HepG2 (cell line): Measurements from ENCODE around the gene PDK1. TPM values are rescaled to one million over a fixed set of nuclear protein-coding genes. Genes with fewer than 3 reads are reported as not detected.

Source experiments
- GPN1 ChIP-seq: sonication (generic); formaldehyde crosslinking; IDR thresholded peaks from 2 replicates; pipeline ENCODE4 v1.5.1; 2020; ENCODE audit warnings: missing genetic modification reagents, borderline replicate concordance
- KAT8 ChIP-seq: IDR thresholded peaks from 2 replicates; pipeline ENCODE4 v1.6.1; 2016; ENCODE audit warnings: missing genetic modification reagents, missing compliant biosample characterization
- KDM1A ChIP-seq: IDR thresholded peaks from 2 replicates; pipeline ENCODE4 v1.6.1; 2016; ENCODE audit warnings: missing compliant biosample characterization
- MAFF ChIP-seq: IDR thresholded peaks from 2 replicates; pipeline ENCODE4 v1.6.1; 2011; ENCODE audit warnings: low read depth, low read length, improper control_type of control experiment
- MATR3 ChIP-seq: sonication (generic); formaldehyde crosslinking; IDR thresholded peaks from 2 replicates; pipeline ENCODE4 v1.4.0; 2020; ENCODE audit warnings: missing genetic modification reagents
- MBNL3 ChIP-seq: fragments of 250-450 bp; sonication (Bioruptor Pico); conservative IDR thresholded peaks from 2 replicates; pipeline ENCODE4 v1.8.0; 2022; ENCODE audit warnings: mild to moderate bottlenecking, inconsistent platforms
- PRPF4 ChIP-seq: fragments of 200-400 bp; formaldehyde crosslinking; IDR thresholded peaks from 2 replicates; pipeline ENCODE4 v1.6.1; 2016; ENCODE audit warnings: low read length, low read depth; ENCODE audit not compliant: poor library complexity, severe bottlenecking
- SMAD9 ChIP-seq: sonication (generic); formaldehyde crosslinking; IDR thresholded peaks from 2 replicates; pipeline ENCODE4 v1.5.1; 2020; ENCODE audit warnings: mild to moderate bottlenecking, missing genetic modification reagents
- TBX3 ChIP-seq: fragments of 450-650 bp; IDR thresholded peaks from 2 replicates; pipeline ENCODE4 v1.6.1; 2017; ENCODE audit warnings: antibody characterized with exemption, mild to moderate bottlenecking, inconsistent platforms, borderline replicate concordance
- TP53 ChIP-seq: sonication (generic); formaldehyde crosslinking; conservative IDR thresholded peaks from 2 replicates; pipeline ENCODE4 v1.4.0; 2020; ENCODE audit warnings: missing genetic modification reagents
- U2AF2 ChIP-seq: fragments of 200-400 bp; formaldehyde crosslinking; IDR thresholded peaks from 2 replicates; pipeline ENCODE4 v1.6.1; 2017; ENCODE audit warnings: low read depth, mild to moderate bottlenecking, low read length
- ZFP90 ChIP-seq: sonication (generic); formaldehyde crosslinking; IDR thresholded peaks from 2 replicates; pipeline ENCODE4 v1.8.0; 2022; ENCODE audit warnings: missing genetic modification reagents, mild to moderate bottlenecking, inconsistent platforms, borderline replicate concordance
- ZNF17 ChIP-seq: sonication (generic); formaldehyde crosslinking; IDR thresholded peaks from 2 replicates; pipeline ENCODE4 v1.5.0; 2020; ENCODE audit warnings: mild to moderate bottlenecking, missing genetic modification reagents
- ZNF224 ChIP-seq: sonication (generic); formaldehyde crosslinking; IDR thresholded peaks from 2 replicates; pipeline ENCODE4 v1.5.0; 2020; ENCODE audit warnings: mild to moderate bottlenecking, missing genetic modification reagents
- ZNF232 ChIP-seq: sonication (generic); formaldehyde crosslinking; IDR thresholded peaks from 2 replicates; pipeline ENCODE4 v1.4.0; 2020; ENCODE audit warnings: missing genetic modification reagents, borderline replicate concordance
- ZNF251 ChIP-seq: sonication (generic); formaldehyde crosslinking; IDR thresholded peaks from 2 replicates; pipeline ENCODE4 v1.9.0; 2021; ENCODE audit warnings: mild to moderate bottlenecking, missing genetic modification reagents
- ZNF564 ChIP-seq: sonication (generic); formaldehyde crosslinking; IDR thresholded peaks from 2 replicates; pipeline ENCODE4 v1.8.1; 2023; ENCODE audit warnings: mild to moderate bottlenecking, missing genetic modification reagents
- ZNF768 ChIP-seq: sonication (generic); formaldehyde crosslinking; IDR thresholded peaks from 2 replicates; pipeline ENCODE4 v1.4.0; 2020; ENCODE audit warnings: missing genetic modification reagents
- polyA plus RNA-seq, 8 experiments: library from polyadenylated mRNA; depleted of rRNA in 3 of 8; stranded (reverse) in 7 of 8; unstranded in 1 of 8; fragments of >200 nt; fragmentation: Illumina TruSeq in 4 of 8; extraction: Trizol in 4 of 8; gene quantifications; 2 replicates each; pipeline versions ENCODE4 v1.2.1 to v1.2.3, GENCODE V29; 2011 to 2016; ENCODE audit warnings: low read depth in 4 of 8, missing spikeins in 1 of 8, mixed read lengths in 1 of 8; ENCODE audit not compliant: insufficient read depth in 1 of 8
- total RNA-seq, 5 experiments: library from RNA; depleted of rRNA; stranded (reverse); fragments of >200 nt; fragmentation: Illumina TruSeq; extraction: Trizol; gene quantifications; 2 replicates each; pipeline ENCODE4 v1.2.3, GENCODE V29; 2016; ENCODE audit warnings: low read depth in 1 of 5
- TF ChIP-seq, protein P1 (sequence below): sonication (generic); formaldehyde crosslinking; IDR thresholded peaks from 2 replicates; pipeline ENCODE4 v1.4.0; 2020; ENCODE audit warnings: mild to moderate bottlenecking, missing genetic modification reagents
- TF ChIP-seq, protein P2 (sequence below): sonication (generic); formaldehyde crosslinking; IDR thresholded peaks from 2 replicates; pipeline ENCODE4 v1.4.0; 2020; ENCODE audit warnings: missing genetic modification reagents, borderline replicate concordance
- TF ChIP-seq, protein P3 (sequence below): sonication (generic); formaldehyde crosslinking; IDR thresholded peaks from 2 replicates; pipeline ENCODE4 v1.9.0; 2022; ENCODE audit warnings: missing genetic modification reagents, mild to moderate bottlenecking, borderline replicate concordance

Gene PDK1
- total and polyA plus RNA-seq, 2 of the 13 experiments (the other 11 are each of a cell fraction or from before 2014, with no cell fraction given) = 11.9 to 96.9 TPM

DNA sequence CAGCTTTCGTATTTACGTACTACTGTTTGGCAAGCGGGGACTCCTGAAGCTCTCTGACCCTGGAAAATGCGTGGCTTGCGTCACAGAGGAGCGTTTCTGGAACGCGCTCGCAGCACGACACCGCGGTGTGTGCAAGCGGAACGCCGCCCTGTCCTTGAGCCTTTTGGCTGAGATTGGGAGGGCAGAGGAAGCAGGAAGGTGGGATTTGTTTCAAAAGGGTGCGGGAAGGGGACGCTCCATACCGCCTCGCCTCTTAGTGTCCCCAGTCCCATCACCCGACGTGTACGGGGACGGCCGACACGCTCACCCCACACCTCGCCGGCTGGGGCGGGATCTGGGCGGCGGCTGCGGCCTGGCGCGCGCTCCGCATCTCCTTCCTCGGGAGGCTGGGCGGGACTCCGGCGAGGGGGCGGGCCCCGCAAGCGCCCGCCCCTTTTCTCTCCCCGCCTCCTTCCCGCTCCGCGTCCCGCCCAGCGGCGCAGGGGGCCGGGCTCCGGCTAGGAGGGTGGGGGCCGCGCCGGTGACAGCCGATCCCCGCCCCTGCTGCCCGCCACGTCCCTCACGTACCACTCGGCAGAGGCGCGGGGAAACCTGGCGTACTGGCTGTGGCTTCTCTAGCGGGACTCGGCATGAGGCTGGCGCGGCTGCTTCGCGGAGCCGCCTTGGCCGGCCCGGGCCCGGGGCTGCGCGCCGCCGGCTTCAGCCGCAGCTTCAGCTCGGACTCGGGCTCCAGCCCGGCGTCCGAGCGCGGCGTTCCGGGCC lies at the start of gene PDK1 (continued):
- TF ChIP-seq ZNF232 (CRISPR knock-in tag) = peak; percentile 89; the same call in 1 of the 2 replicates
- no peak for TF ChIP-seq MBNL3 (CRISPR knock-in tag)
- peak; percentile 49; the same call in 1 of the 2 replicates for TF ChIP-seq KDM1A
- no peak for TF ChIP-seq GPN1 (CRISPR knock-in tag)
- TF ChIP-seq ZFP90 (CRISPR knock-in tag) = no peak; the same call in none of the 2 replicates
- TF ChIP-seq TP53 (CRISPR knock-in tag) = peak; percentile 86
- TF ChIP-seq, protein P1, sequence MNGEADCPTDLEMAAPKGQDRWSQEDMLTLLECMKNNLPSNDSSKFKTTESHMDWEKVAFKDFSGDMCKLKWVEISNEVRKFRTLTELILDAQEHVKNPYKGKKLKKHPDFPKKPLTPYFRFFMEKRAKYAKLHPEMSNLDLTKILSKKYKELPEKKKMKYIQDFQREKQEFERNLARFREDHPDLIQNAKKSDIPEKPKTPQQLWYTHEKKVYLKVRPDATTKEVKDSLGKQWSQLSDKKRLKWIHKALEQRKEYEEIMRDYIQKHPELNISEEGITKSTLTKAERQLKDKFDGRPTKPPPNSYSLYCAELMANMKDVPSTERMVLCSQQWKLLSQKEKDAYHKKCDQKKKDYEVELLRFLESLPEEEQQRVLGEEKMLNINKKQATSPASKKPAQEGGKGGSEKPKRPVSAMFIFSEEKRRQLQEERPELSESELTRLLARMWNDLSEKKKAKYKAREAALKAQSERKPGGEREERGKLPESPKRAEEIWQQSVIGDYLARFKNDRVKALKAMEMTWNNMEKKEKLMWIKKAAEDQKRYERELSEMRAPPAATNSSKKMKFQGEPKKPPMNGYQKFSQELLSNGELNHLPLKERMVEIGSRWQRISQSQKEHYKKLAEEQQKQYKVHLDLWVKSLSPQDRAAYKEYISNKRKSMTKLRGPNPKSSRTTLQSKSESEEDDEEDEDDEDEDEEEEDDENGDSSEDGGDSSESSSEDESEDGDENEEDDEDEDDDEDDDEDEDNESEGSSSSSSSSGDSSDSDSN (CRISPR knock-in tag) = peak; percentile 95
- no peak; the same call in 1 of the 2 replicates for TF ChIP-seq ZNF251 (CRISPR knock-in tag)
- no peak for TF ChIP-seq MATR3 (CRISPR knock-in tag)
- no peak; the same call in 1 of the 2 replicates for TF ChIP-seq ZNF224 (CRISPR knock-in tag)
- TF ChIP-seq, protein P2, sequence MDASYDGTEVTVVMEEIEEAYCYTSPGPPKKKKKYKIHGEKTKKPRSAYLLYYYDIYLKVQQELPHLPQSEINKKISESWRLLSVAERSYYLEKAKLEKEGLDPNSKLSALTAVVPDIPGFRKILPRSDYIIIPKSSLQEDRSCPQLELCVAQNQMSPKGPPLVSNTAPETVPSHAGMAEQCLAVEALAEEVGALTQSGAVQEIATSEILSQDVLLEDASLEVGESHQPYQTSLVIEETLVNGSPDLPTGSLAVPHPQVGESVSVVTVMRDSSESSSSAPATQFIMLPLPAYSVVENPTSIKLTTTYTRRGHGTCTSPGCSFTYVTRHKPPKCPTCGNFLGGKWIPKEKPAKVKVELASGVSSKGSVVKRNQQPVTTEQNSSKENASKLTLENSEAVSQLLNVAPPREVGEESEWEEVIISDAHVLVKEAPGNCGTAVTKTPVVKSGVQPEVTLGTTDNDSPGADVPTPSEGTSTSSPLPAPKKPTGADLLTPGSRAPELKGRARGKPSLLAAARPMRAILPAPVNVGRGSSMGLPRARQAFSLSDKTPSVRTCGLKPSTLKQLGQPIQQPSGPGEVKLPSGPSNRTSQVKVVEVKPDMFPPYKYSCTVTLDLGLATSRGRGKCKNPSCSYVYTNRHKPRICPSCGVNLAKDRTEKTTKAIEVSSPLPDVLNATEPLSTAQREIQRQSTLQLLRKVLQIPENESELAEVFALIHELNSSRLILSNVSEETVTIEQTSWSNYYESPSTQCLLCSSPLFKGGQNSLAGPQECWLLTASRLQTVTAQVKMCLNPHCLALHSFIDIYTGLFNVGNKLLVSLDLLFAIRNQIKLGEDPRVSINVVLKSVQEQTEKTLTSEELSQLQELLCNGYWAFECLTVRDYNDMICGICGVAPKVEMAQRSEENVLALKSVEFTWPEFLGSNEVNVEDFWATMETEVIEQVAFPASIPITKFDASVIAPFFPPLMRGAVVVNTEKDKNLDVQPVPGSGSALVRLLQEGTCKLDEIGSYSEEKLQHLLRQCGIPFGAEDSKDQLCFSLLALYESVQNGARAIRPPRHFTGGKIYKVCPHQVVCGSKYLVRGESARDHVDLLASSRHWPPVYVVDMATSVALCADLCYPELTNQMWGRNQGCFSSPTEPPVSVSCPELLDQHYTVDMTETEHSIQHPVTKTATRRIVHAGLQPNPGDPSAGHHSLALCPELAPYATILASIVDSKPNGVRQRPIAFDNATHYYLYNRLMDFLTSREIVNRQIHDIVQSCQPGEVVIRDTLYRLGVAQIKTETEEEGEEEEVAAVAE (CRISPR knock-in tag) = peak; percentile 87
- TF ChIP-seq KAT8 (CRISPR knock-in tag) = peak; percentile 71; the same call in 1 of the 2 replicates
- TF ChIP-seq ZNF768 = peak; percentile 96; the same call in 1 of the 2 replicates
- peak; percentile 38; the same call in 1 of the 2 replicates for TF ChIP-seq ZNF564
- no peak for TF ChIP-seq PRPF4
- TF ChIP-seq TBX3 = peak; percentile 85
- TF ChIP-seq, protein P3, sequence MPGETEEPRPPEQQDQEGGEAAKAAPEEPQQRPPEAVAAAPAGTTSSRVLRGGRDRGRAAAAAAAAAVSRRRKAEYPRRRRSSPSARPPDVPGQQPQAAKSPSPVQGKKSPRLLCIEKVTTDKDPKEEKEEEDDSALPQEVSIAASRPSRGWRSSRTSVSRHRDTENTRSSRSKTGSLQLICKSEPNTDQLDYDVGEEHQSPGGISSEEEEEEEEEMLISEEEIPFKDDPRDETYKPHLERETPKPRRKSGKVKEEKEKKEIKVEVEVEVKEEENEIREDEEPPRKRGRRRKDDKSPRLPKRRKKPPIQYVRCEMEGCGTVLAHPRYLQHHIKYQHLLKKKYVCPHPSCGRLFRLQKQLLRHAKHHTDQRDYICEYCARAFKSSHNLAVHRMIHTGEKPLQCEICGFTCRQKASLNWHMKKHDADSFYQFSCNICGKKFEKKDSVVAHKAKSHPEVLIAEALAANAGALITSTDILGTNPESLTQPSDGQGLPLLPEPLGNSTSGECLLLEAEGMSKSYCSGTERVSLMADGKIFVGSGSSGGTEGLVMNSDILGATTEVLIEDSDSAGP (CRISPR knock-in tag) = peak; percentile 91
- TF ChIP-seq ZNF17 = no peak
- no peak for TF ChIP-seq MAFF
- TF ChIP-seq U2AF2 = no peak
- 0 out of 2 replicates have a peak, but pooled peaks have one; percentile 50 for TF ChIP-seq SMAD9 (CRISPR knock-in tag)
